ENCODE data around the gene TSNAXIP1. TPM values are rescaled to one million over a fixed set of nuclear protein-coding genes. Genes with fewer than 3 reads are reported as not detected.

The TSNAXIP1 gene
- total RNA-seq, 1 experiment from 2014 or later: 1.2 TPM

DNA sequence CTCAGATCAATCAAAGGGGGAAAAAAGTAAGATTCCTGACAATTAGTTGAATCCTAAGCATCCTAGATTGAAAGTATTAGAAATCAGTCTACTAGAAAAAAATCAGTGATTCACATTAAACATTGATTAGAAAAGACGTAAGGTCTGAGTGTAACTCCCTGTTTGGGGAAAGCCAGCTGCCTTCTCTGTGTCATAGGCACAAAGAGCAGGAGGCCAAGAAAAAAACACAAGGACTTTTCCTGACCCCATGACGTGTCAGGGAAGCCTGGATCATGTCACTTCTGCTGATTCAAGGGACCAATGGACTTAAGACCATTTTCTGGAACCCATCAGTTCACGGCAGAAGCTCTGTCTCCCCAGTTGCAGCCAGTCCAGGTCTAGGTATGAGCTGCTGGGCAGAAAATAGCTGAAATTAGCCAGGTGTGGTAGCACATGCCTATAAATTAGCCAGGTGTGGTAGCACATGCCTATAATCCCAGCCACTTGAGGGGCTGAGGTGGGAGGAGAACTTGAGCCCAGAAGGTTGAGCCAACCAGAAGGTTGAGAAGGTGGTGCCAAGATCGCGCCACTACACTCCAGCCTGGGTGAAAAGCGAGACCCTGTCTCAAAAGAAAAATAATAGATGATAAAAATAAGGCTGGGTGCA, 36.2 kb upstream of the TSNAXIP1 start:
- ChIA-PET CTCF (interaction anchor here (0.6 kb wide), 1 partner anchor 33 kb away, joined by 4 read pairs; no protein-coding TSS in a partner anchor), RAD21 (ENCODE audit: low non-redundant PET in 1 of 2, low total read pairs in 2 of 2, uncharacterized antibody in 2 of 2, unreplicated experiment in 2 of 2) (no interaction called here), POLR2A (no interaction called here)
- no peak overlapping the region for H3K4me2 ChIP-seq (ENCODE audit: low read length)
- H3K36me3 ChIP-seq (ENCODE audit: control insufficient read depth in 1 of 2, insufficient read depth in 2 of 2, low read length in 2 of 2): no peaks in the 10 kb centered on the region
- no peak for ATAC-seq
- H3K27me3 ChIP-seq (ENCODE audit: insufficient read depth, low read length): no peaks in the 10 kb centered on the region
- H3K27ac ChIP-seq (ENCODE audit: low read depth, low read length): no peak overlapping the region
- H3K4me3 ChIP-seq (replicated peaks in 1 of 2; ENCODE audit: low read depth in 1 of 2, low read length in 2 of 2): no peak overlapping the region
- H4K20me1 ChIP-seq (ENCODE audit: insufficient read depth): no peaks in the 10 kb centered on the region
- no peak overlapping the region for H3K9ac ChIP-seq (ENCODE audit: low read length)
- intact Hi-C loops (cut with micrococcal nuclease): no loop called here
- no TSS peak for BruUV-seq (replicated peaks)
- H2AFZ ChIP-seq (ENCODE audit: low read depth, low read length, poor library complexity, severe bottlenecking): no peak overlapping the region
- 0 out of 4 replicates have a peak, but pooled peaks cover 0 to 4% of the 10 kb centered on the region in 2 experiments for H3K4me1 ChIP-seq (ENCODE audit: control insufficient read depth in 1 of 2, insufficient read depth in 2 of 2, low read length in 2 of 2)
- TF ChIP-seq EGR1 (IDR thresholded peaks at IDR 0.05; ENCODE audit: low read depth) (no peak), ELF1 (IDR thresholded peaks at IDR 0.05; ENCODE audit: borderline replicate concordance, low read depth) (no peak), POLR2AphosphoS5 (IDR thresholded peaks at IDR 0.05; ENCODE audit: low read depth, low read length) (no peak), RAD21 (IDR thresholded peaks at IDR 0.05; ENCODE audit: low read depth) (no peak), EZH2 (IDR thresholded peaks at IDR 0.05) (no peak), TCF7L2 (IDR thresholded peaks at IDR 0.05; ENCODE audit: borderline replicate concordance, extremely low read depth, insufficient read depth, insufficient read length) (no peak), SP1 (IDR thresholded peaks at IDR 0.05; ENCODE audit: low read depth) (no peak)
- TF ChIP-seq, protein P1, sequence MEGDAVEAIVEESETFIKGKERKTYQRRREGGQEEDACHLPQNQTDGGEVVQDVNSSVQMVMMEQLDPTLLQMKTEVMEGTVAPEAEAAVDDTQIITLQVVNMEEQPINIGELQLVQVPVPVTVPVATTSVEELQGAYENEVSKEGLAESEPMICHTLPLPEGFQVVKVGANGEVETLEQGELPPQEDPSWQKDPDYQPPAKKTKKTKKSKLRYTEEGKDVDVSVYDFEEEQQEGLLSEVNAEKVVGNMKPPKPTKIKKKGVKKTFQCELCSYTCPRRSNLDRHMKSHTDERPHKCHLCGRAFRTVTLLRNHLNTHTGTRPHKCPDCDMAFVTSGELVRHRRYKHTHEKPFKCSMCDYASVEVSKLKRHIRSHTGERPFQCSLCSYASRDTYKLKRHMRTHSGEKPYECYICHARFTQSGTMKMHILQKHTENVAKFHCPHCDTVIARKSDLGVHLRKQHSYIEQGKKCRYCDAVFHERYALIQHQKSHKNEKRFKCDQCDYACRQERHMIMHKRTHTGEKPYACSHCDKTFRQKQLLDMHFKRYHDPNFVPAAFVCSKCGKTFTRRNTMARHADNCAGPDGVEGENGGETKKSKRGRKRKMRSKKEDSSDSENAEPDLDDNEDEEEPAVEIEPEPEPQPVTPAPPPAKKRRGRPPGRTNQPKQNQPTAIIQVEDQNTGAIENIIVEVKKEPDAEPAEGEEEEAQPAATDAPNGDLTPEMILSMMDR (IDR thresholded peaks at IDR 0.05 in 2 of 3, conservative IDR thresholded peaks at IDR 0.05 in 1 of 3; ENCODE audit: borderline replicate concordance in 1 of 3, insufficient read depth in 1 of 3, low read depth in 2 of 3, low read length in 2 of 3): no peak
- no peak for DNase-seq (ENCODE audit: low read depth, low spot score)
- no peaks in the 10 kb centered on the region for H3K9me3 ChIP-seq (ENCODE audit: control insufficient read depth in 1 of 2, insufficient read depth in 1 of 2, low read depth in 1 of 2, low read length in 2 of 2)
- no peaks in the 10 kb centered on the region for H3K9me2 ChIP-seq (ENCODE audit: insufficient read depth)
- H3K79me2 ChIP-seq (ENCODE audit: insufficient read depth, low read length): peaks cover 14% of the 10 kb centered on the region; the same call in 1 of the 2 replicates
